ENCODE results near the gene STEAP2. TPM values are rescaled to one million over a fixed set of nuclear protein-coding genes. Genes with fewer than 3 reads are reported as not detected.

Gene STEAP2
- total RNA-seq, 4 donors from 2014 or later = 17.3 to 61.5 (median 20.6) TPM

DNA sequence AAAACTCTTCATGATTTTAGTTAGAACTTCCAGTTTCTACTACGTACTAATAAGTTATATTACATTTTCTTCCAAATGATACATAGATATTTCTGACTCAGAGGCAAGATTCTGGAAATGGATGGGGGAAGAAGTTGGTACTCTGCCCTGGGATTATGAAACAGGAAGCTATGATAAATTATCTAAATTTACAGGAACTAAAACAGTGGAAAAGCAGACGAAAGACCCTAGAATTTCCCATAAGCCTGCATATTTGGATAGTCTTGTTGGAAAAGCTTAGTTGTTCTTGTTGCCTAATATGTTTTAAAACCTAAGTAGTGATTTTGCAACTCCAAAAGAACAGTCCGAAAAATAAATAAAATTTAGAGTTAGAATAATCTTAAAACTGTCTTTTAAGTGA is 55.3 kb downstream of the STEAP2 start:
- WGBS, 2 donors = 67 to 70% methylated on average over 3 of the region's 3 CpGs
- no peaks in the 10 kb centered on the region for H3K27me3 ChIP-seq
- peak in 1 of 2 donors; percentile 51 for TF ChIP-seq EP300 (IDR thresholded peaks at IDR 0.05)
- TF ChIP-seq, protein P1, sequence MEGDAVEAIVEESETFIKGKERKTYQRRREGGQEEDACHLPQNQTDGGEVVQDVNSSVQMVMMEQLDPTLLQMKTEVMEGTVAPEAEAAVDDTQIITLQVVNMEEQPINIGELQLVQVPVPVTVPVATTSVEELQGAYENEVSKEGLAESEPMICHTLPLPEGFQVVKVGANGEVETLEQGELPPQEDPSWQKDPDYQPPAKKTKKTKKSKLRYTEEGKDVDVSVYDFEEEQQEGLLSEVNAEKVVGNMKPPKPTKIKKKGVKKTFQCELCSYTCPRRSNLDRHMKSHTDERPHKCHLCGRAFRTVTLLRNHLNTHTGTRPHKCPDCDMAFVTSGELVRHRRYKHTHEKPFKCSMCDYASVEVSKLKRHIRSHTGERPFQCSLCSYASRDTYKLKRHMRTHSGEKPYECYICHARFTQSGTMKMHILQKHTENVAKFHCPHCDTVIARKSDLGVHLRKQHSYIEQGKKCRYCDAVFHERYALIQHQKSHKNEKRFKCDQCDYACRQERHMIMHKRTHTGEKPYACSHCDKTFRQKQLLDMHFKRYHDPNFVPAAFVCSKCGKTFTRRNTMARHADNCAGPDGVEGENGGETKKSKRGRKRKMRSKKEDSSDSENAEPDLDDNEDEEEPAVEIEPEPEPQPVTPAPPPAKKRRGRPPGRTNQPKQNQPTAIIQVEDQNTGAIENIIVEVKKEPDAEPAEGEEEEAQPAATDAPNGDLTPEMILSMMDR (IDR thresholded peaks at IDR 0.05) = no peak
- no peak for TF ChIP-seq POLR2A (IDR thresholded peaks at IDR 0.05)
- H3K36me3 ChIP-seq = no peaks in the 10 kb centered on the region
- H3K4me3 ChIP-seq = no peak overlapping the region
- peaks cover 0 to 10% (median 0%) of the 10 kb centered on the region in 4 donors for H3K4me1 ChIP-seq
- H3K9me3 ChIP-seq = no peaks in the 10 kb centered on the region
- DNase-seq (ENCODE audit: low spot score in 2 of 2) = peak in 1 of 2 donors; percentile 31
- peak overlapping the region in 2 of 4 donors; percentile 29 to 36 for H3K27ac ChIP-seq

DNA sequence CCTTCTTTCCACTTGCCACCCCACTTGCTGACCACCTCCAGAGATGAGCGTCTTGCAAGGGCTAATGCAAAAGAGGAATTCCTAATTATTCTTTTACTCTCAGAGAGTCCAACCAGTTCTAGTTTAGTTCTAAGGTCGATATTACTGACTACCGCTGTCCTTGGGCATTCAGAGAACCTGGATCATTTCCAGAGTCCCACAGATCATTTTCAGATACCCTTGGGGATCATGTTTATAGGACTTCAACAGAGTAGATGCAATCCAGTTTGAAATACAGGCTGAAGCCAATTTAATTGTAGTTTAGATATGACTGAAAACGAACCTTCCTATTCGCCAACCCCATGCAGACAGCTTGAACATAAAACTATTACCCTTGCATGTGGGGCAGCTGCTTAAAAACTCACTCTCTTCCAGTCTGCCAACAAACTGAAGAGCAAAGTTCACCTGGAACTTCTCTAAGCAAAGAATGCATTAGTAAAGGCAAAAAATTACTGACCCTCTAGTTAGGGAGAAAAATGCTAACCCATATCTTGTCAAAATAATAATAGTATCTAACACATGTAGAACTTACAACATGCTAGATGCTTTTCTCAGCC is 55.8 kb downstream of the STEAP2 start:
- Histone ChIP-seq H3K36me3 (no peaks in the 10 kb centered on the region), H3K27ac (peak overlapping the region in 2 of 4 donors; percentile 29 to 36), H3K4me1 (peaks cover 0 to 16% (median 0%) of the 10 kb centered on the region in 4 donors), H3K9me3 (no peaks in the 10 kb centered on the region), H3K4me3 (no peak overlapping the region), H3K27me3 (no peaks in the 10 kb centered on the region)
- WGBS, 2 donors = 84 to 89% methylated on average over 5 of the region's 5 CpGs
- TF ChIP-seq, protein P1 (IDR thresholded peaks at IDR 0.05) = no peak
- no peak for TF ChIP-seq POLR2A (IDR thresholded peaks at IDR 0.05)
- no peak for DNase-seq (ENCODE audit: low spot score in 2 of 2)

DNA sequence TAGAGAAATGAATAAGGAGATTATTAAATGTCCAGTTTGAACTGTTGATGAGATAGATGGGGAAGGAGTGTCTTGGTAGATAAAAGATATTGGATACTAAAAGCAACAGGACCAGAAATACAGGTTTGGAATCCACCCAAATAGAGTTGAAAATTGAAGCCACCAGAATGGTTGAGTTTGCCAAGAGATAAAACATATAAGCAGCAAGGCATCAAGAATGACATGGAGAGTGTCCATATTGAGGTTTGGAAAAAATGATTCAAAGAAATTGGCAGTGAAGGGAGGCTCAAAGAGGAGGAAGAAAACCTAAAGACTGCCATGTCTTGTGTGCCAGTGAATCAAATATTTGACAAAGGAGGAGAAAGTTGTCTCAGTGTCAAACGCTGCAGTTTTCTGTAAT is 57.6 kb downstream of the STEAP2 start:
- no peaks in the 10 kb centered on the region for H3K36me3 ChIP-seq
- H3K9me3 ChIP-seq = no peaks in the 10 kb centered on the region
- no peak overlapping the region for H3K4me3 ChIP-seq
- WGBS, 2 donors = 53 to 73% methylated on average over 1 of the region's 1 CpG
- H3K4me1 ChIP-seq = peaks cover 0 to 24% (median 0%) of the 10 kb centered on the region in 4 donors
- DNase-seq (ENCODE audit: low spot score in 2 of 2) = no peak
- no peaks in the 10 kb centered on the region for H3K27me3 ChIP-seq
- H3K27ac ChIP-seq = peak overlapping the region in 1 of 4 donors; percentile 4
- no peak for TF ChIP-seq EP300 (IDR thresholded peaks at IDR 0.05)
- TF ChIP-seq, protein P1 (IDR thresholded peaks at IDR 0.05) = no peak

DNA sequence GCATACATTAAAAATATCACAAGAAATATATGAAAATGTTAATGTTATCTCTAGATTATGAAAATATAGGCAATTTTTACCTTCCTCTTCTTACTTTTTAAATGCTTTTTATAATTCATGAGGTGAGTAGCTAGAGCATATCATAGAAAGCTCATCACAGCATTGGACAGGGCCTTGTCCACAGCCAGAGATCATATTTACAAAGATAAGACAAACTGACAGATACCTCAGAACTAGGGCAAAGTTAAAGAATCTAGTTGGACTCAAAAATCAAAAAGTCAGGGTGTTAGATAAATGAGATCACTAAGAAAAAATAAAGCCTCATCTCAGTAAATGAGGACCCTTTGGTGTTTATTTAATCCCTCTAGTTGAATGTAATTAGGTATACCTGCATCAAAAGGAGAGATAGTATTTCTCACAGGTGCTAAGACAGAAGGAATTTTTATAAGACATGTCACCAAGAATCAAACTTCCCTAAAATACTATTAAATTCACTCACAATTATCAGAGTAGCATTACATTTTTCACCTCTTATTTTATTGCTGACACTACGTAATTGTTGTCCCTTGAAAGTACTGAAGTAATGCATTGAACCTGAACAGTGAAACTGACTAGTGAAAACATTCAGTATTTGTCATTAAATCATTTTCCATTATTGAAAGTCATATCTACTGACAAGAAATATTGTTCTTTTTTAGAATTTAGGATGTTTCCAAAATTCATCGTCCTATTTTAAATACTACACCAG is 59.1 kb downstream of the STEAP2 start:
- Histone ChIP-seq H3K27ac (peak overlapping the region in 2 of 4 donors; percentile 47 to 49), H3K36me3 (peaks cover 0 to under 1% (median 0%) of the 10 kb centered on the region in 3 donors), H3K9me3 (no peaks in the 10 kb centered on the region), H3K4me1 (peaks cover 0 to 24% (median 0%) of the 10 kb centered on the region in 4 donors), H3K4me3 (no peak overlapping the region), H3K27me3 (no peaks in the 10 kb centered on the region)
- 87 to 90% methylated on average over 2 of the region's 2 CpGs for WGBS, 2 donors
- TF ChIP-seq EP300 (IDR thresholded peaks at IDR 0.05) = no peak
- no peak for TF ChIP-seq POLR2A (IDR thresholded peaks at IDR 0.05)
- TF ChIP-seq, protein P1 (IDR thresholded peaks at IDR 0.05) = no peak
- no peak for DNase-seq (ENCODE audit: low spot score in 2 of 2)

DNA sequence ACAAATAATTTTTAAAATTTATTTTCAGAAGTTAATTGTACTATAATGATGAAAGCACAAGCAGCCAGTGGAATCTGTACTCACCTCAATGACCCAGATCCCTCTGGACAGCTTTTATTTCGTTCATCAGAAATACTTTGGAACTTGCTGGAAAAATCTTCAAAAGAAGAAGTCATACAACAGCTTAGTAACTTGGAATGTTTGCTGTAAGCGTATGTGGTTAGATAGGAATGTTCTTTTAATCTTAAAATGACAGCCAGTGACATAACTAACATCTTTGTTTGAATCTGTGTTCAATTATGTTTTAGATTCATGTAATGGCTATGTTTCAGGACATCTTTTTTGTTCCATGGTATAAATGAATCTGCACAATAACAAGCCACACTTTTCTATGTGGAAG is 60.2 kb downstream of the STEAP2 start:
- no peak for DNase-seq (ENCODE audit: low spot score in 2 of 2)
- Histone ChIP-seq H3K4me3 (no peak overlapping the region), H3K27me3 (no peaks in the 10 kb centered on the region), H3K4me1 (peaks cover 0 to 24% (median 0%) of the 10 kb centered on the region in 4 donors), H3K36me3 (peaks cover 0 to 7% (median 0%) of the 10 kb centered on the region in 3 donors), H3K27ac (peak overlapping the region in 2 of 4 donors; percentile 34 to 47), H3K9me3 (no peaks in the 10 kb centered on the region)
- no peak for TF ChIP-seq POLR2A (IDR thresholded peaks at IDR 0.05)
- TF ChIP-seq EP300 (IDR thresholded peaks at IDR 0.05) = no peak
- TF ChIP-seq, protein P1 (IDR thresholded peaks at IDR 0.05) = no peak
- 22 to 32% methylated on average over 2 of the region's 2 CpGs for WGBS, 2 donors
